HUES64 (cell line): Measurements from ENCODE around the gene GATAD2B.
"Not testable (repeated sequence)": the region's sequence is repeated elsewhere in the genome, so short reads cannot be mapped to it uniquely, and the experiment has no call there.

Source experiments
- H3K27ac ChIP-seq: 2 replicates; pipeline ENCODE4 v1.7.0; 2013; ENCODE audit warnings: low read depth, low read length, inconsistent platforms
- H3K27me3 ChIP-seq: 2 replicates; pipeline ENCODE4 v1.6.1; 2013; ENCODE audit warnings: mild to moderate bottlenecking, low read length; ENCODE audit not compliant: insufficient read depth
- H3K36me3 ChIP-seq: 2 replicates; pipeline ENCODE4 v1.6.1; 2013; ENCODE audit warnings: mild to moderate bottlenecking, low read length; ENCODE audit not compliant: insufficient read depth
- H3K4me1 ChIP-seq: 2 replicates; pipeline ENCODE4 v1.6.1; 2013; ENCODE audit warnings: mild to moderate bottlenecking, low read length, moderate library complexity; ENCODE audit not compliant: insufficient read depth
- H3K4me3 ChIP-seq: 2 replicates; pipeline ENCODE4 v1.5.1; 2013; ENCODE audit warnings: mild to moderate bottlenecking, low read length, moderate library complexity
- H3K9ac ChIP-seq: 2 replicates; pipeline ENCODE4 v1.6.1; 2013; ENCODE audit warnings: mild to moderate bottlenecking, low read depth, low read length
- H3K9me3 ChIP-seq: 2 replicates; pipeline ENCODE4 v1.6.1; 2013; ENCODE audit warnings: low read depth, low read length; ENCODE audit not compliant: insufficient read depth
- WGBS: fragments of 150-250, 120-280 bp; methylation state at CpG from one replicate; pipeline ENCODE4 v1.1.7; 2013; ENCODE audit warnings: missing lambda C conversion rate; 5-methylcytosine and 5-hydroxymethylcytosine counted together

Gene GATAD2B

GRCh38 chr1:153773096-153773921 lies 149.5 kb downstream of the GATAD2B start:
- no peaks in the 10 kb centered on the region for H3K9me3 ChIP-seq
- peaks cover 15% of the 10 kb centered on the region; the same call in 1 of the 2 replicates for H3K4me1 ChIP-seq
- no peak overlapping the region for H3K4me3 ChIP-seq
- no peak overlapping the region for H3K27ac ChIP-seq
- 88% methylated on average over 12 of the region's 12 CpGs for WGBS
- no peak overlapping the region for H3K9ac ChIP-seq
- no peaks in the 10 kb centered on the region for H3K27me3 ChIP-seq
- peaks cover 52% of the 10 kb centered on the region for H3K36me3 ChIP-seq

GRCh38 chr1:153771841-153772593 lies 150.8 kb downstream of the GATAD2B start:
- peaks cover 65% of the 10 kb centered on the region for H3K36me3 ChIP-seq
- no peaks in the 10 kb centered on the region for H3K27me3 ChIP-seq
- no peak overlapping the region for H3K27ac ChIP-seq
- H3K4me3 ChIP-seq, result no peak overlapping the region
- WGBS, result 83% methylated on average over 21 of the region's 21 CpGs
- no peaks in the 10 kb centered on the region for H3K9me3 ChIP-seq
- H3K4me1 ChIP-seq, result peaks cover 14% of the 10 kb centered on the region; the same call in 1 of the 2 replicates
- H3K9ac ChIP-seq, result no peak overlapping the region

- Histone ChIP-seq H3K9me3 (no peaks in the 10 kb centered on the region), H3K4me3 (no peak overlapping the region), H3K36me3 (peaks cover 72% of the 10 kb centered on the region), H3K9ac (no peak overlapping the region), H3K27me3 (no peaks in the 10 kb centered on the region), H3K27ac (no peak overlapping the region), H3K4me1 (peaks cover 6% of the 10 kb centered on the region; the same call in 1 of the 2 replicates)
- WGBS, result no CpG with 5 or more reads among the region's 2 CpGs
Observed at GRCh38 chr1:153771261-153771660, 151.5 kb downstream of the GATAD2B start.

- H3K9ac ChIP-seq, result no peak overlapping the region
- 68% methylated on average over 10 of the region's 11 CpGs for WGBS
Observed at GRCh38 chr1:153770797-153771196, 152.0 kb downstream of the GATAD2B start.

GRCh38 chr1:153769221-153769620 lies 153.6 kb downstream of the GATAD2B start:
- no peaks in the 10 kb centered on the region for H3K9me3 ChIP-seq
- H3K27me3 ChIP-seq, result no peaks in the 10 kb centered on the region
- H3K27ac ChIP-seq, result no peak overlapping the region
- WGBS, result 86% methylated on average over 3 of the region's 3 CpGs
- H3K9ac ChIP-seq, result no peak overlapping the region
- no peaks in the 10 kb centered on the region for H3K4me1 ChIP-seq
- peaks cover 89% of the 10 kb centered on the region for H3K36me3 ChIP-seq
- no peak overlapping the region for H3K4me3 ChIP-seq

More at GRCh38 chr1:153770797-153771196, 152.0 kb downstream of the GATAD2B start:
- peaks cover 76% of the 10 kb centered on the region for H3K36me3 ChIP-seq
- no peaks in the 10 kb centered on the region for H3K27me3 ChIP-seq
- no peak overlapping the region for H3K27ac ChIP-seq
- H3K4me1 ChIP-seq, result 0 out of 2 replicates have a peak, but pooled peaks cover 5% of the 10 kb centered on the region
- H3K9me3 ChIP-seq, result no peaks in the 10 kb centered on the region
- no peak overlapping the region for H3K4me3 ChIP-seq

- H3K27ac ChIP-seq, result no peak overlapping the region
- no peak overlapping the region for H3K4me3 ChIP-seq
- H3K4me1 ChIP-seq, result no peaks in the 10 kb centered on the region
- WGBS, result 97% methylated on average over 4 of the region's 4 CpGs
- H3K27me3 ChIP-seq, result no peaks in the 10 kb centered on the region
- H3K36me3 ChIP-seq, result peaks cover 92% of the 10 kb centered on the region
- H3K9me3 ChIP-seq, result no peaks in the 10 kb centered on the region
- no peak overlapping the region for H3K9ac ChIP-seq
Observed at GRCh38 chr1:153768316-153769181, 154.2 kb downstream of the GATAD2B start.

- Histone ChIP-seq H3K27ac (no peak overlapping the region), H3K27me3 (no peaks in the 10 kb centered on the region), H3K4me1 (no peaks in the 10 kb centered on the region), H3K9ac (no peak overlapping the region), H3K9me3 (no peaks in the 10 kb centered on the region), H3K36me3 (peaks cover 92% of the 10 kb centered on the region), H3K4me3 (no peak overlapping the region)
- 94% methylated on average over 11 of the region's 11 CpGs for WGBS
Observed at GRCh38 chr1:153767519-153767918, 155.3 kb downstream of the GATAD2B start.

- H3K4me3 ChIP-seq, H3K9ac ChIP-seq, H3K27me3 ChIP-seq, H3K27ac ChIP-seq, H3K9me3 ChIP-seq, H3K4me1 ChIP-seq: not testable (repeated sequence)
- peaks cover 93% of the 10 kb centered on the region for H3K36me3 ChIP-seq
- WGBS, result 97% methylated on average over 10 of the region's 10 CpGs
Observed at GRCh38 chr1:153766663-153767062, 156.1 kb downstream of the GATAD2B start.

- WGBS, result 96% methylated on average over 5 of the region's 5 CpGs
- Histone ChIP-seq H3K4me3 (no peak overlapping the region), H3K27me3 (no peaks in the 10 kb centered on the region), H3K36me3 (peaks cover 96% of the 10 kb centered on the region), H3K9ac (no peak overlapping the region), H3K9me3 (no peaks in the 10 kb centered on the region), H3K27ac (no peak overlapping the region), H3K4me1 (no peaks in the 10 kb centered on the region)
Observed at GRCh38 chr1:153764310-153764709, 158.5 kb downstream of the GATAD2B start.

GRCh38 chr1:153763365-153764225 lies 159.2 kb downstream of the GATAD2B start:
- Histone ChIP-seq H3K9me3 (no peaks in the 10 kb centered on the region), H3K36me3 (peaks cover 96% of the 10 kb centered on the region), H3K9ac (no peak overlapping the region), H3K27me3 (no peaks in the 10 kb centered on the region), H3K4me1 (no peaks in the 10 kb centered on the region), H3K27ac (no peak overlapping the region), H3K4me3 (no peak overlapping the region)
- 97% methylated on average over 5 of the region's 7 CpGs for WGBS
